IMR-90 (cell line): ENCODE results near the gene ZC3H15. TPM values are rescaled to one million over a fixed set of nuclear protein-coding genes. Genes with fewer than 3 reads are reported as not detected.

ENCODE experiments used
- ATAC-seq: fragments of 200-7000 bp; cut with Tn5 transposase; 2 replicates; pipeline ENCODE4 v1.9.1; 2020; ENCODE audit warnings: low read depth, mild to moderate bottlenecking, moderate library complexity
- BruUV-seq: library from RNA; stranded (reverse); fragments of 400-500 nt; replicated peaks from 2 replicates; lab custom pipeline; 2021; lab: Mats Ljungman, UMichigan
- CTCF ChIA-PET: fragments of 300-600 bp; formaldehyde crosslinking; extraction: SDS; loops from one replicate; lab custom pipeline; 2021; ENCODE audit warnings: antibody characterized with exemption; lab: Yijun Ruan, JAX
- POLR2A ChIA-PET: fragments of 300-600 bp; sonication (Branson Sonifier 250); formaldehyde crosslinking; loops from one replicate; lab custom pipeline; 2022; ENCODE audit warnings: antibody characterized with exemption; ENCODE audit not compliant: unreplicated experiment; lab: Charles Lee
- DNase-seq: peaks from one replicate; pipeline ENCODE4 v3.0.0; 2013
- H2AFZ ChIP-seq: replicated peaks from 2 replicates; pipeline ENCODE3; 2013; ENCODE audit warnings: low read length, mild to moderate bottlenecking; ENCODE audit not compliant: poor library complexity
- H2AK5ac ChIP-seq: 2 replicates; pipeline ENCODE4 v1.6.1; 2013; ENCODE audit warnings: low read depth, low read length, inconsistent platforms
- H2AK9ac ChIP-seq: replicated peaks from 2 replicates; pipeline ENCODE3; 2013; ENCODE audit warnings: mild to moderate bottlenecking, low read depth, low read length, moderate library complexity; ENCODE audit not compliant: poor library complexity
- H2BK120ac ChIP-seq: 2 replicates; pipeline ENCODE4 v1.6.1; 2013; ENCODE audit warnings: low read depth, low read length, inconsistent platforms
- H2BK15ac ChIP-seq: 3 replicates; pipeline ENCODE4 v1.6.1; 2013; ENCODE audit warnings: low read depth, low read length, inconsistent platforms
- H2BK20ac ChIP-seq: 2 replicates; pipeline ENCODE4 v1.6.1; 2013; ENCODE audit warnings: low read depth, mild to moderate bottlenecking, inconsistent platforms, low read length, moderate library complexity
- H2BK5ac ChIP-seq: 2 replicates; pipeline ENCODE4 v1.6.1; 2013; ENCODE audit warnings: mild to moderate bottlenecking, low read depth, low read length, inconsistent platforms; ENCODE audit not compliant: poor library complexity, severe bottlenecking
- H3K14ac ChIP-seq: replicated peaks from 2 replicates; pipeline ENCODE4 v1.6.1; 2013; ENCODE audit warnings: low read depth, low read length, inconsistent platforms
- H3K18ac ChIP-seq: 2 replicates; pipeline ENCODE4 v1.6.1; 2013; ENCODE audit warnings: low read depth, low read length, control low read depth
- H3K23ac ChIP-seq: 2 replicates; pipeline ENCODE4 v1.6.1; 2013; ENCODE audit warnings: low read depth, low read length, inconsistent platforms
- H3K27ac ChIP-seq: 2 replicates; pipeline ENCODE4 v1.5.1; 2013; ENCODE audit warnings: mild to moderate bottlenecking, control low read depth, low read length; ENCODE audit not compliant: insufficient read depth
- H3K27me3 ChIP-seq: 2 replicates; pipeline ENCODE4 v1.6.1; 2013; ENCODE audit warnings: low read length; ENCODE audit not compliant: control insufficient read depth, insufficient read depth
- H3K36me3 ChIP-seq: 2 replicates; pipeline ENCODE4 v1.6.1; 2013; ENCODE audit warnings: low read length, mixed read lengths; ENCODE audit not compliant: control insufficient read depth, insufficient read depth
- H3K4ac ChIP-seq: 2 replicates; pipeline ENCODE4 v1.6.1; 2013; ENCODE audit warnings: low read depth, low read length, inconsistent platforms
- H3K4me1 ChIP-seq: 2 replicates; pipeline ENCODE4 v1.6.1; 2013; ENCODE audit warnings: low read length, mixed read lengths; ENCODE audit not compliant: control insufficient read depth, insufficient read depth
- H3K4me2 ChIP-seq: 2 replicates; pipeline ENCODE4 v1.6.1; 2013; ENCODE audit warnings: low read depth, mild to moderate bottlenecking, control low read depth, low read length, moderate library complexity
- H3K4me3 ChIP-seq: 2 replicates; pipeline ENCODE4 v1.5.1; 2013; ENCODE audit warnings: low read depth, mild to moderate bottlenecking, control low read depth, low read length, moderate library complexity; ENCODE audit not compliant: insufficient read depth
- H3K56ac ChIP-seq: 2 replicates; pipeline ENCODE4 v1.6.1; 2013; ENCODE audit warnings: low read length, inconsistent platforms; ENCODE audit not compliant: insufficient read depth; ENCODE audit errors: extremely low read depth
- H3K79me1 ChIP-seq, 2 experiments: 2 replicates each; pipeline ENCODE4 v1.6.1; 2013; ENCODE audit warnings: low read length in 2 of 2, inconsistent platforms in 1 of 2, low read depth in 1 of 2
- H3K9ac ChIP-seq: 2 replicates; pipeline ENCODE4 v1.6.1; 2013; ENCODE audit warnings: low read depth, low read length, control low read depth
- H3K9me1 ChIP-seq: 2 replicates; pipeline ENCODE4 v1.6.1; 2013; ENCODE audit warnings: low read length, inconsistent platforms; ENCODE audit not compliant: insufficient read depth
- H3K9me3 ChIP-seq: 2 replicates; pipeline ENCODE4 v1.6.1; 2013; ENCODE audit warnings: low read length; ENCODE audit not compliant: control insufficient read depth, insufficient read depth
- H4K20me1 ChIP-seq: 2 replicates; pipeline ENCODE4 v1.6.1; 2013; ENCODE audit warnings: low read length, inconsistent platforms; ENCODE audit not compliant: insufficient read depth
- H4K5ac ChIP-seq: 2 replicates; pipeline ENCODE4 v1.6.1; 2013; ENCODE audit warnings: mild to moderate bottlenecking, low read depth, low read length, control low read depth
- H4K8ac ChIP-seq, 2 experiments: 2 replicates each; pipeline ENCODE4 v1.6.1; 2013; ENCODE audit warnings: low read depth in 2 of 2, low read length in 2 of 2, control low read depth in 1 of 2, inconsistent platforms in 1 of 2
- H4K91ac ChIP-seq: 2 replicates; pipeline ENCODE4 v1.6.1; 2013; ENCODE audit warnings: low read depth, low read length, inconsistent platforms; ENCODE audit not compliant: insufficient read depth
- CEBPB ChIP-seq: IDR thresholded peaks from 2 replicates; pipeline ENCODE4 v1.6.1; 2012; ENCODE audit warnings: low read depth, low read length, improper control_type of control experiment
- CHD1 ChIP-seq: IDR thresholded peaks from 2 replicates; pipeline ENCODE4 v1.6.1; 2012; ENCODE audit warnings: low read depth, low read length, improper control_type of control experiment
- CTCF ChIP-seq: conservative IDR thresholded peaks from 2 replicates; pipeline ENCODE4 v1.5.1; 2012; ENCODE audit warnings: mild to moderate bottlenecking, low read depth, low read length, improper control_type of control experiment
- ELK1 ChIP-seq: fragments of 150-350 bp; IDR thresholded peaks from 2 replicates; pipeline ENCODE4 v1.6.1; 2016; ENCODE audit warnings: low read depth, mild to moderate bottlenecking, low read length, moderate library complexity, borderline replicate concordance
- FOS ChIP-seq: fragments of 150-350 bp; IDR thresholded peaks from 2 replicates; pipeline ENCODE4 v1.6.1; 2016; ENCODE audit warnings: low read depth, low read length
- MAFK ChIP-seq: IDR thresholded peaks from 2 replicates; pipeline ENCODE4 v1.6.1; 2012; ENCODE audit warnings: low read depth, low read length, improper control_type of control experiment
- MAZ ChIP-seq: IDR thresholded peaks from 2 replicates; pipeline ENCODE4 v1.6.1; 2012; ENCODE audit warnings: low read depth, mild to moderate bottlenecking, low read length, improper control_type of control experiment, moderate library complexity, borderline replicate concordance
- MXI1 ChIP-seq: IDR thresholded peaks from 2 replicates; pipeline ENCODE4 v1.6.1; 2012; ENCODE audit warnings: low read depth, mild to moderate bottlenecking, low read length, moderate library complexity, borderline replicate concordance
- POLR2A ChIP-seq: IDR thresholded peaks from 2 replicates; pipeline ENCODE4 v1.6.1; 2012; ENCODE audit warnings: mild to moderate bottlenecking, low read depth, low read length
- RAD21 ChIP-seq: IDR thresholded peaks from 2 replicates; pipeline ENCODE4 v1.6.1; 2012; ENCODE audit warnings: low read length, improper control_type of control experiment
- RCOR1 ChIP-seq: IDR thresholded peaks from 2 replicates; pipeline ENCODE4 v1.6.1; 2012; ENCODE audit warnings: mild to moderate bottlenecking, low read length, improper control_type of control experiment; ENCODE audit not compliant: insufficient replicate concordance
- RFX5 ChIP-seq: IDR thresholded peaks from 2 replicates; pipeline ENCODE4 v1.8.0; 2012; ENCODE audit warnings: low read depth, mild to moderate bottlenecking, low read length, moderate library complexity
- SMC3 ChIP-seq: fragments of 150-350 bp; IDR thresholded peaks from 2 replicates; pipeline ENCODE4 v1.6.1; 2016; ENCODE audit warnings: low read depth, mild to moderate bottlenecking, antibody characterized with exemption, low read length, moderate library complexity
- WGBS, 2 experiments: methylation state at CpG; one replicate each; pipeline versions ENCODE4 v1.1.5 to v1.1.7; 2013; ENCODE audit warnings: missing lambda C conversion rate in 2 of 2; ENCODE audit not compliant: insufficient read length in 1 of 2; ENCODE audit errors: extremely low coverage in 2 of 2; 5-methylcytosine and 5-hydroxymethylcytosine counted together
- dilution Hi-C: fragments of 300-500 bp; cut with HindIII; formaldehyde crosslinking; loops from one replicate; pipeline ENCODE4 v1.14.3; 2018; ENCODE audit warnings: low sequenced_read_pairs; ENCODE audit not compliant: unreplicated experiment
- in situ Hi-C: fragments of 300-500 bp; cut with MboI; formaldehyde crosslinking; loops from 3 replicates; pipeline ENCODE4 v1.14.3; 2019; ENCODE audit warnings: low sequenced_read_pairs, inconsistent platforms, mixed read lengths
- intact Hi-C: fragments of 100-400 bp; cut with micrococcal nuclease; formaldehyde crosslinking; loops from 2 replicates; pipeline ENCODE4 v1.10.0; 2022
- polyA plus RNA-seq, 3 experiments: library from polyadenylated mRNA; depleted of rRNA; stranded (reverse); fragments of >200 nt; gene quantifications; 2 replicates each; pipeline ENCODE4 v1.2.3, GENCODE V29; 2012; ENCODE audit warnings: low replicate concordance in 1 of 3
- total RNA-seq: library from RNA; depleted of rRNA; stranded (reverse); fragments of >200 nt; gene quantifications from 2 replicates; pipeline ENCODE4 v1.2.3, GENCODE V29; 2012

ZC3H15 gene
- total and polyA plus RNA-seq, 2 of the 4 experiments (the other 2 are of a cell fraction), result 22.9 to 47.4 TPM

GRCh38 chr2:186535861-186536260 is 49.8 kb downstream of the ZC3H15 start:
- ATAC-seq (no peak), DNase-seq (no peak)
- no peaks in the 10 kb centered on the region for H3K27me3 ChIP-seq
- no peak overlapping the region for H4K91ac ChIP-seq
- no peak for TF ChIP-seq POLR2A
- no peak for TF ChIP-seq MAZ
- TF ChIP-seq RFX5, result no peak
- TF ChIP-seq SMC3, result no peak
- no peak for TF ChIP-seq CHD1
- no peak for TF ChIP-seq RAD21
- no peak for TF ChIP-seq ELK1
- no peak for TF ChIP-seq MXI1
- TF ChIP-seq MAFK, result no peak
- no peak for TF ChIP-seq CEBPB
- TF ChIP-seq FOS, result no peak
- no peak for TF ChIP-seq RCOR1
- TF ChIP-seq CTCF, result no peak
- H2AFZ ChIP-seq, result no peak overlapping the region
- ChIA-PET CTCF (no interaction called here), POLR2A (no interaction called here)
- H2BK120ac ChIP-seq, result no peak overlapping the region
- no peak overlapping the region for H2BK15ac ChIP-seq
- no peak overlapping the region for H2AK9ac ChIP-seq
- H3K27ac ChIP-seq, result no peak overlapping the region
- no peak overlapping the region for H3K14ac ChIP-seq
- BruUV-seq, result no TSS peak
- no peak overlapping the region for H3K4me2 ChIP-seq
- no peaks in the 10 kb centered on the region for H3K9me1 ChIP-seq
- H3K9me3 ChIP-seq, result no peaks in the 10 kb centered on the region
- no peak overlapping the region for H2BK5ac ChIP-seq
- dilution Hi-C loops (no loop called here), in situ Hi-C loops (no loop called here), intact Hi-C loops (no loop called here)
- no peak overlapping the region for H3K18ac ChIP-seq
- WGBS, 2 experiments, result 100% methylated on average over 1 of the region's 3 CpGs; no CpG with 5 or more reads in 1 of the 2 experiments
- no peaks in the 10 kb centered on the region for H4K20me1 ChIP-seq
- H3K4ac ChIP-seq, result no peak overlapping the region
- H3K23ac ChIP-seq, result no peak overlapping the region
- H3K4me1 ChIP-seq, result peaks cover 5% of the 10 kb centered on the region
- H2AK5ac ChIP-seq, result no peak overlapping the region
- H3K9ac ChIP-seq, result no peak overlapping the region
- no peaks in the 10 kb centered on the region for H3K36me3 ChIP-seq
- H2BK20ac ChIP-seq, result no peak overlapping the region
- no peak overlapping the region for H4K5ac ChIP-seq
- no peak overlapping the region for H3K56ac ChIP-seq
- no peak overlapping the region for H4K8ac ChIP-seq
- H3K4me3 ChIP-seq, result no peak overlapping the region
- no peaks in the 10 kb centered on the region for H3K79me1 ChIP-seq
